Neural progenitor cell (in vitro differentiated cells): Measurements from ENCODE around the gene GCNA. TPM values are rescaled to one million over a fixed set of nuclear protein-coding genes. Genes with fewer than 3 reads are reported as not detected.

Source experiments
- DNase-seq: peaks from one replicate; pipeline ENCODE4 v3.0.0-alpha.2; 2016; ENCODE audit warnings: low spot score
- H2AFZ ChIP-seq: fragments of 200-600 bp; sonication (generic); replicated peaks from 2 replicates; pipeline ENCODE4 v1.6.1; 2016; ENCODE audit warnings: antibody characterized with exemption
- H3F3A ChIP-seq: fragments of 200-600 bp; sonication (generic); 2 replicates; pipeline ENCODE4 v1.6.1; 2016; ENCODE audit warnings: antibody characterized with exemption, low read depth
- H3K27ac ChIP-seq: fragments of 200-600 bp; sonication (generic); 2 replicates; pipeline ENCODE4 v1.5.1; 2016; ENCODE audit warnings: mild to moderate bottlenecking
- H3K27me3 ChIP-seq: fragments of 200-600 bp; sonication (generic); 2 replicates; pipeline ENCODE4 v1.6.1; 2016; ENCODE audit warnings: mild to moderate bottlenecking, moderate library complexity
- H3K36me3 ChIP-seq: fragments of 200-600 bp; sonication (generic); 2 replicates; pipeline ENCODE4 v1.5.1; 2016
- H3K4me1 ChIP-seq: fragments of 200-600 bp; sonication (generic); 2 replicates; pipeline ENCODE4 v1.6.1; 2016; ENCODE audit warnings: mixed run types
- H3K4me2 ChIP-seq: fragments of 200-600 bp; sonication (generic); 2 replicates; pipeline ENCODE4 v1.6.1; 2016
- H3K4me3 ChIP-seq: fragments of 200-600 bp; sonication (generic); 2 replicates; pipeline ENCODE4 v1.5.1; 2016
- H3K79me2 ChIP-seq: fragments of 200-600 bp; sonication (generic); 2 replicates; pipeline ENCODE4 v1.6.1; 2016; ENCODE audit warnings: low read depth
- H3K9ac ChIP-seq: fragments of 200-600 bp; sonication (generic); 2 replicates; pipeline ENCODE4 v1.6.1; 2016
- H3K9me3 ChIP-seq: fragments of 200-600 bp; sonication (generic); 2 replicates; pipeline ENCODE4 v1.5.1; 2016; ENCODE audit warnings: low read depth
- H4K20me1 ChIP-seq: fragments of 200-600 bp; sonication (generic); 2 replicates; pipeline ENCODE4 v1.6.1; 2016; ENCODE audit warnings: low read depth
- H3K27ac Mint-ChIP-seq: 3 replicates; pipeline ENCODE4 v1.8.0; 2021; ENCODE audit warnings: mixed read lengths
- H3K27me3 Mint-ChIP-seq: 2 replicates; pipeline ENCODE4 v1.8.0; 2022; ENCODE audit warnings: low read depth, mild to moderate bottlenecking, inconsistent platforms, moderate library complexity, mixed read lengths; ENCODE audit not compliant: insufficient read depth
- H3K36me3 Mint-ChIP-seq: 3 replicates; pipeline ENCODE4 v1.8.0; 2021; ENCODE audit warnings: mixed read lengths
- H3K4me1 Mint-ChIP-seq: 3 replicates; pipeline ENCODE4 v1.8.0; 2021; ENCODE audit warnings: mixed read lengths
- H3K4me3 Mint-ChIP-seq: 3 replicates; pipeline ENCODE4 v1.8.0; 2021; ENCODE audit warnings: mild to moderate bottlenecking, moderate library complexity, mixed read lengths
- H3K9me3 Mint-ChIP-seq: 3 replicates; pipeline ENCODE4 v1.8.0; 2020; ENCODE audit warnings: mixed read lengths
- CTCF ChIP-seq: fragments of 200-600 bp; sonication (generic); IDR thresholded peaks from 2 replicates; pipeline ENCODE4 v1.5.1; 2017; ENCODE audit warnings: antibody characterized with exemption, mild to moderate bottlenecking
- EZH2 ChIP-seq: fragments of 200-600 bp; sonication (generic); IDR thresholded peaks from 2 replicates; pipeline ENCODE4 v1.6.1; 2017; ENCODE audit warnings: antibody characterized with exemption, mild to moderate bottlenecking, moderate library complexity
- EZH2phosphoT487 ChIP-seq: fragments of 200-600 bp; sonication (generic); IDR thresholded peaks from 2 replicates; pipeline ENCODE4 v1.6.1; 2017; ENCODE audit warnings: antibody characterized with exemption
- total RNA-seq: library from RNA; depleted of rRNA; stranded (reverse); fragments of >200 nt; gene quantifications from 2 replicates; pipeline ENCODE4 v1.2.3, GENCODE V29; 2015; ENCODE audit warnings: low replicate concordance

Gene GCNA, protein sequence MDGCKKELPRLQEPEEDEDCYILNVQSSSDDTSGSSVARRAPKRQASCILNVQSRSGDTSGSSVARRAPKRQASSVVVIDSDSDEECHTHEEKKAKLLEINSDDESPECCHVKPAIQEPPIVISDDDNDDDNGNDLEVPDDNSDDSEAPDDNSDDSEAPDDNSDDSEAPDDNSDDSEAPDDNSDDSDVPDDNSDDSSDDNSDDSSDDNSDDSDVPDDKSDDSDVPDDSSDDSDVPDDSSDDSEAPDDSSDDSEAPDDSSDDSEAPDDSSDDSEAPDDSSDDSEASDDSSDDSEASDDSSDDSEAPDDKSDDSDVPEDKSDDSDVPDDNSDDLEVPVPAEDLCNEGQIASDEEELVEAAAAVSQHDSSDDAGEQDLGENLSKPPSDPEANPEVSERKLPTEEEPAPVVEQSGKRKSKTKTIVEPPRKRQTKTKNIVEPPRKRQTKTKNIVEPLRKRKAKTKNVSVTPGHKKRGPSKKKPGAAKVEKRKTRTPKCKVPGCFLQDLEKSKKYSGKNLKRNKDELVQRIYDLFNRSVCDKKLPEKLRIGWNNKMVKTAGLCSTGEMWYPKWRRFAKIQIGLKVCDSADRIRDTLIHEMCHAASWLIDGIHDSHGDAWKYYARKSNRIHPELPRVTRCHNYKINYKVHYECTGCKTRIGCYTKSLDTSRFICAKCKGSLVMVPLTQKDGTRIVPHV
- 0.62 and 0.97 TPM in 2 replicates for total RNA-seq

GRCh38 chrX:71578253-71579135 is at the start of gene GCNA:
Gene GCNA, plus strand, starts transcription at chrX:71578437. Its CDS starts 2,385 bp downstream, at chrX:71580822.
- H3K36me3 Mint-ChIP-seq, result peaks cover 7% of the 10 kb centered on the region
- H3K4me3 Mint-ChIP-seq, result peak within 1 kb of the TSS; percentile 59

GRCh38 chrX:71532078-71532752 is 46.0 kb upstream of the GCNA start:
- Histone ChIP-seq H3K9me3 (no peaks in the 10 kb centered on the region), H3K4me2 (peak overlapping the region; percentile 83), H3F3A (no peaks in the 10 kb centered on the region), H3K36me3 (no peaks in the 10 kb centered on the region), H3K4me3 (peak overlapping the region; percentile 72), H2AFZ (peak overlapping the region; percentile 53), H3K9ac (no peak overlapping the region), H3K27ac (no peak overlapping the region), H4K20me1 (peaks cover 31% of the 10 kb centered on the region), H3K27me3 (no peaks in the 10 kb centered on the region), H3K4me1 (no peaks in the 10 kb centered on the region), H3K79me2 (peaks cover 50% of the 10 kb centered on the region)
- Mint-ChIP-seq H3K36me3 (peaks cover 4% of the 10 kb centered on the region), H3K4me3 (peak overlapping the region; percentile 95), H3K27me3 (no peaks in the 10 kb centered on the region), H3K9me3 (peaks cover 16% of the 10 kb centered on the region), H3K27ac (peak overlapping the region; percentile 90), H3K4me1 (peaks cover 16% of the 10 kb centered on the region)
- TF ChIP-seq EZH2phosphoT487 (no peak), EZH2 (no peak)
- DNase-seq, result peak; percentile 33

More at GRCh38 chrX:71578253-71579135, at the start of gene GCNA:
- H3K4me1 ChIP-seq, result no peaks in the 10 kb centered on the region
- Mint-ChIP-seq H3K27me3 (peaks cover 2% of the 10 kb centered on the region), H3K27ac (no peak within 1 kb of the TSS), H3K4me1 (no peaks in the 10 kb centered on the region), H3K9me3 (no peaks in the 10 kb centered on the region)
- peaks cover 4% of the 10 kb centered on the region for H3K9me3 ChIP-seq
- peaks cover 6% of the 10 kb centered on the region for H3K36me3 ChIP-seq
- H2AFZ ChIP-seq, result no peak within 1 kb of the TSS
- no peak for TF ChIP-seq CTCF
- no peak for TF ChIP-seq EZH2
- TF ChIP-seq EZH2phosphoT487, result no peak
- H3K27me3 ChIP-seq, result no peaks in the 10 kb centered on the region
- H3K27ac ChIP-seq, result no peak within 1 kb of the TSS
- H3K4me3 ChIP-seq, result no peak within 1 kb of the TSS
- no peaks in the 10 kb centered on the region for H3K79me2 ChIP-seq
- no peak for DNase-seq
- no peak within 1 kb of the TSS for H3K9ac ChIP-seq
- H3F3A ChIP-seq, result no peaks in the 10 kb centered on the region
- no peaks in the 10 kb centered on the region for H4K20me1 ChIP-seq
- no peak within 1 kb of the TSS for H3K4me2 ChIP-seq

GRCh38 chrX:71532753-71533425 is 45.3 kb upstream of the GCNA start, which contains the start of gene OGT:
Gene OGT, plus strand, starts transcription at chrX:71533104. Its CDS starts 196 bp downstream, at chrX:71533300.
- Histone ChIP-seq H2AFZ (peak within 1 kb of the TSS; percentile 53), H3K79me2 (peaks cover 57% of the 10 kb centered on the region), H3K9ac (peak within 1 kb of the TSS; percentile 80), H3K4me3 (peak within 1 kb of the TSS; percentile 72), H3K4me1 (no peaks in the 10 kb centered on the region), H3K36me3 (no peaks in the 10 kb centered on the region), H3F3A (no peaks in the 10 kb centered on the region), H3K4me2 (peak within 1 kb of the TSS; percentile 83), H3K27me3 (no peaks in the 10 kb centered on the region), H3K27ac (peak within 1 kb of the TSS; percentile 76), H3K9me3 (no peaks in the 10 kb centered on the region), H4K20me1 (peaks cover 38% of the 10 kb centered on the region)
- peaks cover 16% of the 10 kb centered on the region for H3K9me3 Mint-ChIP-seq
- peak within 1 kb of the TSS; percentile 95 for H3K4me3 Mint-ChIP-seq
- H3K27ac Mint-ChIP-seq, result peak within 1 kb of the TSS; percentile 90
- TF ChIP-seq CTCF (no peak), EZH2phosphoT487 (no peak), EZH2 (no peak)
- peak; percentile 95 for DNase-seq
- peaks cover 16% of the 10 kb centered on the region for H3K4me1 Mint-ChIP-seq
- peaks cover 4% of the 10 kb centered on the region for H3K36me3 Mint-ChIP-seq
- H3K27me3 Mint-ChIP-seq, result no peaks in the 10 kb centered on the region
